ENCODE results near the gene STXBP1. TPM values are rescaled to one million over a fixed set of nuclear protein-coding genes. Genes with fewer than 3 reads are reported as not detected.

Gene STXBP1
- total and polyA plus RNA-seq, 9 of the 15 experiments (the other 6 are each of a cell fraction or from before 2014, with no cell fraction given) = 4.6 to 35.1 (median 9.7) TPM

DNA sequence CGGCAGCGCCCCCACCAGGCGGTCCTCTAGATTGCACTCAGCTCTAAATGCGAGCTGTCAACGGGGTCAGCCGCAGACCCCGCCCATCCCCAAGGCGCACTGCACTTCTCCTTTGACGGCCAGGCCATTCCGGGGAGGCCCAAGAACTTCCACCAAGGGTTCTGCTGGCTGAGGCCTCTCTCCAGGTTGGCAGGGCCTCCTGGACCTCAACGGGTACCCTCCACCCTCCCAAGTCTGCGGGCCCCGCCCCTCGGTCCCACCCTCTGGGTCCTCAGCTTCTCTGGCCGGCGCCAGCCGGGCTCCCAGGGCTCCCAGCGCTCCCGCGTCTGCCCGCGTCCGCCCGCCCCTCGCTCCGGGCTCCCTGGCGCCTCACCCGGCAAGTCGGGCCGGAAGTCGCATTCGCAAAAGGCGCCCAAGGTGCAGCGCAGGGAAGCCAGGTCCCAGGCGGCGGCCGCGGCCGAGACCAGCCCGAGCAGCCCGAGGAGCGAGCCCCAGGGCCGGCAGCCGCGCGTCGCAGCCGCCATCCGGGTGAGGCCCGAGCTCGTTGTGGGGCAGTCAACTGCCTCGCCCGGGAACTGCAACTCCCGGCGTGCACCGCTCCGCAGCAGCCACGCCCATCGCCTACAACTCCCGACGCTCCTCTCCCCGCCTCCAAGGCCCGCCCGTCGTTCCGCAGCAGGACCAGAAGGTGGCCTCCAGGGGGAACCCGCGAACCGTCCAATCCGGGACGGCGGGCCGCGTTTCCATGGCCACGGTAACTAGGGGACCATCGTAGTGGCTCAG is 122.9 kb downstream of the STXBP1 start, which contains the start of gene TOR2A (continued):
- TF ChIP-seq, protein P1, sequence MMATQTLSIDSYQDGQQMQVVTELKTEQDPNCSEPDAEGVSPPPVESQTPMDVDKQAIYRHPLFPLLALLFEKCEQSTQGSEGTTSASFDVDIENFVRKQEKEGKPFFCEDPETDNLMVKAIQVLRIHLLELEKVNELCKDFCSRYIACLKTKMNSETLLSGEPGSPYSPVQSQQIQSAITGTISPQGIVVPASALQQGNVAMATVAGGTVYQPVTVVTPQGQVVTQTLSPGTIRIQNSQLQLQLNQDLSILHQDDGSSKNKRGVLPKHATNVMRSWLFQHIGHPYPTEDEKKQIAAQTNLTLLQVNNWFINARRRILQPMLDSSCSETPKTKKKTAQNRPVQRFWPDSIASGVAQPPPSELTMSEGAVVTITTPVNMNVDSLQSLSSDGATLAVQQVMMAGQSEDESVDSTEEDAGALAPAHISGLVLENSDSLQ (IDR thresholded peaks at IDR 0.05) = peak; percentile 78
- TF ChIP-seq BDP1 (IDR thresholded peaks at IDR 0.05; ENCODE audit: insufficient read depth, insufficient read length) (no peak), HNRNPLL (IDR thresholded peaks at IDR 0.05; ENCODE audit: low read depth, low read length, poor library complexity, severe bottlenecking) (peak; percentile 39), MIER1 (IDR thresholded peaks at IDR 0.05; ENCODE audit: low read depth) (no peak), ZFPM2 (CRISPR knock-in tag; IDR thresholded peaks at IDR 0.05) (no peak), GATAD2A (IDR thresholded peaks at IDR 0.05) (0 out of 2 replicates have a peak, but pooled peaks have one; percentile 66), DNMT1 (IDR thresholded peaks at IDR 0.05) (no peak), CEBPB (tag; IDR thresholded peaks at IDR 0.05) (no peak), SMARCE1 (IDR thresholded peaks at IDR 0.05) (no peak), CAMTA2 (CRISPR knock-in tag; conservative IDR thresholded peaks at IDR 0.05) (no peak), MCM5 (IDR thresholded peaks at IDR 0.05; ENCODE audit: low read depth) (no peak), TARDBP (IDR thresholded peaks at IDR 0.05) (no peak; the same call in 1 of the 2 replicates), GTF2F1 (IDR thresholded peaks at IDR 0.05; ENCODE audit: low read depth, low read length) (0 out of 2 replicates have a peak, but pooled peaks have one; percentile 64), JUNB (CRISPR knock-in tag; conservative IDR thresholded peaks at IDR 0.05) (no peak), ZNF436 (CRISPR knock-in tag; IDR thresholded peaks at IDR 0.05) (no peak), TBL1XR1 (IDR thresholded peaks at IDR 0.05; ENCODE audit: low read length in 2 of 2) (peak in 1 of 2 experiments; percentile 25; a peak in 1 of 4 replicates), WHSC1 (IDR thresholded peaks at IDR 0.05; ENCODE audit: low read length) (no peak), CHCHD3 (CRISPR knock-in tag; IDR thresholded peaks at IDR 0.05) (no peak)
- TF ChIP-seq, protein P2, sequence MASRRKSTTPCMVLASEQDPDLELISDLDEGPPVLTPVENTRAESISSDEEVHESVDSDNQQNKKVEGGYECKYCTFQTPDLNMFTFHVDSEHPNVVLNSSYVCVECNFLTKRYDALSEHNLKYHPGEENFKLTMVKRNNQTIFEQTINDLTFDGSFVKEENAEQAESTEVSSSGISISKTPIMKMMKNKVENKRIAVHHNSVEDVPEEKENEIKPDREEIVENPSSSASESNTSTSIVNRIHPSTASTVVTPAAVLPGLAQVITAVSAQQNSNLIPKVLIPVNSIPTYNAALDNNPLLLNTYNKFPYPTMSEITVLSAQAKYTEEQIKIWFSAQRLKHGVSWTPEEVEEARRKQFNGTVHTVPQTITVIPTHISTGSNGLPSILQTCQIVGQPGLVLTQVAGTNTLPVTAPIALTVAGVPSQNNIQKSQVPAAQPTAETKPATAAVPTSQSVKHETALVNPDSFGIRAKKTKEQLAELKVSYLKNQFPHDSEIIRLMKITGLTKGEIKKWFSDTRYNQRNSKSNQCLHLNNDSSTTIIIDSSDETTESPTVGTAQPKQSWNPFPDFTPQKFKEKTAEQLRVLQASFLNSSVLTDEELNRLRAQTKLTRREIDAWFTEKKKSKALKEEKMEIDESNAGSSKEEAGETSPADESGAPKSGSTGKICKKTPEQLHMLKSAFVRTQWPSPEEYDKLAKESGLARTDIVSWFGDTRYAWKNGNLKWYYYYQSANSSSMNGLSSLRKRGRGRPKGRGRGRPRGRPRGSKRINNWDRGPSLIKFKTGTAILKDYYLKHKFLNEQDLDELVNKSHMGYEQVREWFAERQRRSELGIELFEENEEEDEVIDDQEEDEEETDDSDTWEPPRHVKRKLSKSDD (conservative IDR thresholded peaks at IDR 0.05; ENCODE audit: low read length) = peak; percentile 85; the same call in 1 of the 2 replicates
- TF ChIP-seq, protein P3, sequence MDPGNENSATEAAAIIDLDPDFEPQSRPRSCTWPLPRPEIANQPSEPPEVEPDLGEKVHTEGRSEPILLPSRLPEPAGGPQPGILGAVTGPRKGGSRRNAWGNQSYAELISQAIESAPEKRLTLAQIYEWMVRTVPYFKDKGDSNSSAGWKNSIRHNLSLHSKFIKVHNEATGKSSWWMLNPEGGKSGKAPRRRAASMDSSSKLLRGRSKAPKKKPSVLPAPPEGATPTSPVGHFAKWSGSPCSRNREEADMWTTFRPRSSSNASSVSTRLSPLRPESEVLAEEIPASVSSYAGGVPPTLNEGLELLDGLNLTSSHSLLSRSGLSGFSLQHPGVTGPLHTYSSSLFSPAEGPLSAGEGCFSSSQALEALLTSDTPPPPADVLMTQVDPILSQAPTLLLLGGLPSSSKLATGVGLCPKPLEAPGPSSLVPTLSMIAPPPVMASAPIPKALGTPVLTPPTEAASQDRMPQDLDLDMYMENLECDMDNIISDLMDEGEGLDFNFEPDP (CRISPR knock-in tag; IDR thresholded peaks at IDR 0.05) = no peak
- TF ChIP-seq, protein P4, sequence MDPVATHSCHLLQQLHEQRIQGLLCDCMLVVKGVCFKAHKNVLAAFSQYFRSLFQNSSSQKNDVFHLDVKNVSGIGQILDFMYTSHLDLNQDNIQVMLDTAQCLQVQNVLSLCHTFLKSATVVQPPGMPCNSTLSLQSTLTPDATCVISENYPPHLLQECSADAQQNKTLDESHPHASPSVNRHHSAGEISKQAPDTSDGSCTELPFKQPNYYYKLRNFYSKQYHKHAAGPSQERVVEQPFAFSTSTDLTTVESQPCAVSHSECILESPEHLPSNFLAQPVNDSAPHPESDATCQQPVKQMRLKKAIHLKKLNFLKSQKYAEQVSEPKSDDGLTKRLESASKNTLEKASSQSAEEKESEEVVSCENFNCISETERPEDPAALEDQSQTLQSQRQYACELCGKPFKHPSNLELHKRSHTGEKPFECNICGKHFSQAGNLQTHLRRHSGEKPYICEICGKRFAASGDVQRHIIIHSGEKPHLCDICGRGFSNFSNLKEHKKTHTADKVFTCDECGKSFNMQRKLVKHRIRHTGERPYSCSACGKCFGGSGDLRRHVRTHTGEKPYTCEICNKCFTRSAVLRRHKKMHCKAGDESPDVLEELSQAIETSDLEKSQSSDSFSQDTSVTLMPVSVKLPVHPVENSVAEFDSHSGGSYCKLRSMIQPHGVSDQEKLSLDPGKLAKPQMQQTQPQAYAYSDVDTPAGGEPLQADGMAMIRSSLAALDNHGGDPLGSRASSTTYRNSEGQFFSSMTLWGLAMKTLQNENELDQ (CRISPR knock-in tag; IDR thresholded peaks at IDR 0.05; ENCODE audit: borderline replicate concordance) = no peak

Measured in K562 (cell line).